ENCODE results near the gene UBFD1. TPM values are rescaled to one million over a fixed set of nuclear protein-coding genes. Genes with fewer than 3 reads are reported as not detected.
"Not testable (repeated sequence)": the region's sequence is repeated elsewhere in the genome, so short reads cannot be mapped to it uniquely, and the experiment has no call there.

Gene UBFD1
- total RNA-seq, 2 donors from 2014 or later = 53.8 to 87.1 TPM

DNA sequence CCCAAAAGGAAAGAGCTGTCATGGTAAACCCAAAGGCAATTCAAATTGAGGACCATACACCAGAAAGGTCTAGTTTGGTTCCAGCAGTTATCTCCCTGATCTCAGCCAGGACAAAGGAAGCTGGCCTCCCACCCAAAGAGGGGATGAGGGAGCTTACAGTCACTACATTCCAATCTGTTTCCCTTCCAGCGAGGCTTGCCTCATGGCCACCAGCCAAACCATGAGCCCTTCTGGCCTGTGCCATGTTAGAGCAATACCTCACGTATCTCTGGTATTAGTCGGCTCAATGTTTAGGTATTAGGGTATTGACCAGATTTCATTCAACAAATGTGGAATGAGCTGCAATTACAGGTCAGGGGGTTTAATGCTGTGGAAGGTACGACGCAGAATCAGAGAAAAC lies 30.2 kb downstream of the UBFD1 start:
- Mint-ChIP-seq H3K27ac (no peak overlapping the region), H3K4me1 (ENCODE audit: low read depth in 2 of 2) (peaks cover 6 to 16% of the 10 kb centered on the region in 2 donors), H3K36me3 (peaks cover 12% of the 10 kb centered on the region), H3K4me3 (no peak overlapping the region), H3K27me3 (no peaks in the 10 kb centered on the region), H3K9me3 (no peaks in the 10 kb centered on the region)
- no peak for ATAC-seq
- no peak for DNase-seq (ENCODE audit: low spot score)

DNA sequence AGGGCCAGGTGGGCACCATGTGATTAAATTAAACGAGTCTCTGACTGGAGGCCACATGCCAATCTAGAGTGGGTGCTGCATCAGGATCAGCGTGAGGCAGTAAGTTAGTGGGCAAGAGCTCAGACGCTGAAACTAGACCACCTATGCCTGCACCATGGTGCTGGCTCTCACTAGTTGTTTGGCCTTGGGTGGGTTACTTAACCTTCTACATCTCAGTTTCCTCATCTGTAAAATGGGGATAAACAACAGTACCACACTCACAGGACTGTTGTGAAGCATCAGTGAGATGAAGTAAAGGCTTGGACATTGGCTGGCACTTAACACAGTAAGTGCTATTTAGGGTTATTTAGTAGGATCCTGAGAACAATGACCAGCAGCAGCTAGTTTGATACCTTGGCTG lies 32.7 kb downstream of the UBFD1 start:
- Mint-ChIP-seq H3K4me3 (no peak overlapping the region), H3K36me3 (peaks cover 6% of the 10 kb centered on the region), H3K4me1 (ENCODE audit: low read depth in 2 of 2) (peaks cover 7 to 20% of the 10 kb centered on the region in 2 donors), H3K9me3 (no peaks in the 10 kb centered on the region), H3K27ac (no peak overlapping the region), H3K27me3 (no peaks in the 10 kb centered on the region)
- ATAC-seq (no peak), DNase-seq (ENCODE audit: low spot score) (no peak)

DNA sequence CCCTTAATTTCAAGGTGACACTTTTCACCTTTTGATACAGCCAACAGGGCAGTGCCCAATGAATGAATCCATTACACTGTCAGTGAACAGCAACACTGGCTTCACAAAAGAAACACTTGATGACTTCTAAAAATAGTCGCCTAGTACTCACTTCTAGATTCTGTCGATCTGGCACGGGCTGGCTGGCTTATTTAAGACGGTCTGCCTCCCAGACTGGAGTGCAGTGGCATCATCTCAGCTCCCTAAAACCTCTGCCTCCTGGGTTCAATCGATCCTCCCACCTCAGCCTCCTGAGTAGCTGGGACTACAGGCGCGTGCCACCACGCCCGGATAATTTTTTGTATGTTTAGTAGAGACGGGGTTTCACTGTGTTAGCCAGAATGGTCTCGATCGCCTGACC lies 36.7 kb downstream of the UBFD1 start:
- H3K9me3 Mint-ChIP-seq = no peaks in the 10 kb centered on the region
- no peaks in the 10 kb centered on the region for H3K27me3 Mint-ChIP-seq
- peaks cover 17 to 28% of the 10 kb centered on the region in 2 donors for H3K4me1 Mint-ChIP-seq (ENCODE audit: low read depth in 2 of 2)
- peaks cover 4% of the 10 kb centered on the region for H3K36me3 Mint-ChIP-seq
- peak overlapping the region; percentile 87 for H3K4me3 Mint-ChIP-seq
- DNase-seq (ENCODE audit: low spot score) (no peak), ATAC-seq (no peak)
- H3K27ac Mint-ChIP-seq = no peak overlapping the region

DNA sequence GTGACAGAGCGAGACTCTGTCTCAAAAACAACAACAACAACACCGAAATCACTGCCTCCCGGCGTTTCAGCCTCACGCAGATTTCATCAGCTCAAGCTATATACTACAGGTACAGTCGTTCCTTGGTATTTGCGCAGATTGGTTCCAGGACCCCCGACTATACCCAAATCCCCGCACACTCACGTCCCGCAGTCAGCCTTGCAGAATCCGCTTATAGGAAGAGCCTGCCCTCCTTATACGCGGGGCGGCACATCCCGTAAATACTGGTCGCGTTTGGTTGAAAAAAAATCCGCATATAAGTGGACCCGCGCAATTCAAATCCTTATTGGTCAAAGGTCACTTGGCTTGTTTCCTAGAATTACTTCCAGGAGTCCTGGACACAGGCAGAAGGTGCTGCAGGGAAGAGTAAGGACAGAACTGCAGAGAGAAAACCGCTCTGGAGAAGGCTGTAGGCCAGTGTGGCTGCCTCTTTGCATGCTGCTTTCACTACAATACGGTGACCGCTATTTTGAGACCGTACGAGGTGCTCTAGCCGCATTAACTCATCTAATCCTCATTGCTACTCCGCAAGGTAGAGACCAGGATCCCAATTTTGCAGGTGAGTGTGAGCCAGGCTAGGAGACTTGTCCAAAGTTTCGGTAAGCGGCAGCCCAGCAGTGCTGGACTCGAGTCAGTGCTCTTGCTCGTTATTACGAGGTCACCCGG lies 37.9 kb downstream of the UBFD1 start:
- DNase-seq (ENCODE audit: low spot score) = no peak
- H3K4me1 Mint-ChIP-seq (ENCODE audit: low read depth in 2 of 2) = peaks cover 17 to 25% of the 10 kb centered on the region in 2 donors
- H3K27me3 Mint-ChIP-seq = no peaks in the 10 kb centered on the region
- H3K9me3 Mint-ChIP-seq = no peaks in the 10 kb centered on the region
- H3K4me3 Mint-ChIP-seq = peak overlapping the region; percentile 87
- no peaks in the 10 kb centered on the region for H3K36me3 Mint-ChIP-seq
- H3K27ac Mint-ChIP-seq = peak overlapping the region; percentile 28 to 60
- ATAC-seq = no peak

DNA sequence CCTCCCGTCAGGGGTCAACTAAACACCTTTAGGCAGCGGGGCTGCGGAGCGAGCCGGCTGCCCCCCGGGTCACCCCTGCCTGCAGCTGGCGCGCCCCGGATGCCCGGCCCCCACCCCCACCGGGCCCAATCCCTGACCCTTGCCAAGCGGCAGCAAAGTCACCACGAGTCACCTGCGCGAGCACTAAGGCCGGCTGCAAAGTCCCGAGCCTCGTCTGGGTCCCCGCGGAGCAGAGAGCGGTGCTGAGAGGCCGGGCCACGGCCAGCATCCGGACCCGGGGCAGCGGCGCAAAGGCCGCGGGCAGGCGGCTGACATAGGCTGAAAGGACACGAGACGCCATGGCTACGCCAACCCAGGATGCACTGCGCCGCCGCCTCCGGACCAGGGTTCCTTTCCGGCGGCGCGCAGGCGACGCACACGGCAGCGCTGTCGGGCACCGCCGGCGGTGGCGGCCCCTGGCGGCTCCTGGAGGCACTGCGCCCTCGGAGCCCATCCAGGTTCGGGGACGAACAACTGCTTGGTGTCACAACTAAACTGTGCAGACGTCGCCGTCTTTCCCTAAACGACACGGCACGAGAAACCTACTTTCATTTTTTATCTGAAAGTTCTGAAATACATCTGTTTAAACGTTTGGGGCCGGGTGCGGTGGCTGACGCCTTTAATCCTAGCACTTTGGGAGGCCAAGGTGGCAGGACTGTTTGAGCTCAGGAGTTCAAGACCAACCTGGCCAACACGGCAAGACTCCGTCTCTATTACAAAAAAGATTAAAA lies 38.6 kb downstream of the UBFD1 start, which contains the start of gene NDUFAB1:
Gene NDUFAB1, minus strand, starts transcription at position 366 of the 770 bp plus-strand sequence. Its CDS starts 26 bp downstream, at position 340.
- H3K9me3 Mint-ChIP-seq = no peaks in the 10 kb centered on the region
- peak within 1 kb of the TSS; percentile 59 to 60 for H3K27ac Mint-ChIP-seq
- peak; percentile 99 to 100 for ATAC-seq
- peaks cover 17 to 23% of the 10 kb centered on the region in 2 donors for H3K4me1 Mint-ChIP-seq (ENCODE audit: low read depth in 2 of 2)
- no peaks in the 10 kb centered on the region for H3K36me3 Mint-ChIP-seq
- H3K4me3 Mint-ChIP-seq = peak within 1 kb of the TSS; percentile 87
- DNase-seq (ENCODE audit: low spot score) = peak; percentile 94
- no peaks in the 10 kb centered on the region for H3K27me3 Mint-ChIP-seq

DNA sequence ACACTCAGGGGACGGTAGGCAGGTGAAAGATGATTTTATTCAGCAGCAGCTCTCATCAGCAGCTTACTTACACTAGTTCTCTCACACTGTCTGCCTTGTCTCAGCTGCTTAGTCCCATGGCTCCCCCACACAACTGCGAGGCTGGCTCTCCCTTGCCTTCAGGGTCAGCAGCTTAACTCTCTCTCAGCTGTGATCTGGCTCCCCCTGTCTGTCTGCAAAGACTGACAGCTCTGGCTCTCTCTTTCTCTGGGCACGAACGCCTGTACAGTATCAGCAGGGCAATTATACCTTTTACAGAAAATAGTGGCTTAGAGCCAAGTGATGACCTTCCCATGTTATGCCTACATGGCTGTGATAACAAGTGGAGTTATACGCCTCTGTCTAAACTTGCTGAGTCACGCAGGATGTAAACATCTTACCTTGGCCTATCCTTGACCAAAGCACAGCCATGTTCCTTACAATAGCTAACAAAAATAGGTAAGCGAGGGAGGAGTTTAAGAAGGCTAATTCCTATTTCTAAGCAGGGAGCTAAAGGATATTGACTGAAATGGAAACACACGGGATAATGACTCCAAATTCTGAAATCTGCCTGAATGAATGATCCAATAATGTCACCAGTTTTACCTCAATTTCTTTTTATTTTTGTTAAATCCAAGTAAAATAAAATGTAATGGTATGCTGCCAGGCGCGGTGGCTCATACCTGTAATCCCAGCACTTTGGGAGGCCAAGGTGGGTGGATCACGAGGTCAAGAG lies 39.7 kb downstream of the UBFD1 start:
- DNase-seq (ENCODE audit: low spot score) (no peak), ATAC-seq (no peak)
- H3K9me3 Mint-ChIP-seq = no peaks in the 10 kb centered on the region
- H3K36me3 Mint-ChIP-seq = no peaks in the 10 kb centered on the region
- H3K27me3 Mint-ChIP-seq = no peaks in the 10 kb centered on the region
- H3K27ac Mint-ChIP-seq = peak overlapping the region; percentile 12 to 45
- peaks cover 10 to 15% of the 10 kb centered on the region in 2 donors for H3K4me1 Mint-ChIP-seq (ENCODE audit: low read depth in 2 of 2)
- peak overlapping the region; percentile 47 for H3K4me3 Mint-ChIP-seq

DNA sequence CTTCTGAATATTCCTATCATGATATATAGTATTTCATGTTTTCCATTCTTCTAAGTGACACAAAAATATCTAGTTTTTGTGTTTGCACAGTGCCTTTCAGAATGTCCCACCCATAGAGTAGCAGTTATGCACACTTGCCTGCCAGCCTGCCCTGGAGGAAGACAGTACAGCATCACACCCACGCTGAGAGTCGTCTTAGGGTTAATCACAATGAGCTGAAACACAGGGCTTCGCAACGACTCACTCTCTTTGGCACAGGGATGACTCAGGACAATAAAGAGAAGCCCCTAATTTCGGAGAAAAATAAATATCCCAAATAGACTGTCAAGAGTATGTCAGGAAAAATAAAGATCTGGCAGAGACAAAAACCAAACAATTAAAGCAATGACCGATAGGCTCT lies 50.2 kb downstream of the UBFD1 start:
- DNase-seq (ENCODE audit: low spot score) (no peak), ATAC-seq (no peak)
- H3K9me3 Mint-ChIP-seq = no peaks in the 10 kb centered on the region
- H3K4me3 Mint-ChIP-seq = no peak overlapping the region
- no peaks in the 10 kb centered on the region for H3K27me3 Mint-ChIP-seq
- no peaks in the 10 kb centered on the region for H3K4me1 Mint-ChIP-seq (ENCODE audit: low read depth in 2 of 2)
- peak overlapping the region in 1 of 2 donors; percentile 33 for H3K27ac Mint-ChIP-seq
- H3K36me3 Mint-ChIP-seq = peaks cover 6% of the 10 kb centered on the region

DNA sequence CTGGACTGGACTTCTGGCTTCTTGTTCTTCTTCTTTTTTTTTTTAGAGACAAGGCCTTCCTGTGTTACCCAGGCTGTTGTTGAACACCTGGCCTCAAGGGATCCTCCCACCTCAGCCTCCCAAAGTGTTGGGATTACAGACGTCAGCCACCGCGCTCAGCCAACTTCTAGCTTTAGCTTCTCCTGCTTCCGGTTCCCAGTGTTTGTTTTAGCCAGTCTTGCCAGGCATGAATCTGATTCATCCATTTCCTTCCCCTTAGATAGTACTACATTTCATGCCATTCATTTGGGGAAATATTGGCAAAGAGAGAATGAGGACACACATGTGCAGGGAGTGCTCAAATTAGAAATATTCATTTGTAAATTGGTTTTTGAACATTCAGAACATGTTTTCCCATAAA lies 50.7 kb downstream of the UBFD1 start:
- no peak overlapping the region for H3K4me3 Mint-ChIP-seq
- no peaks in the 10 kb centered on the region for H3K4me1 Mint-ChIP-seq (ENCODE audit: low read depth in 2 of 2)
- no peaks in the 10 kb centered on the region for H3K9me3 Mint-ChIP-seq
- peak overlapping the region in 1 of 2 donors; percentile 33 for H3K27ac Mint-ChIP-seq
- DNase-seq (ENCODE audit: low spot score) = no peak
- H3K36me3 Mint-ChIP-seq = peaks cover 6% of the 10 kb centered on the region
- no peak for ATAC-seq
- H3K27me3 Mint-ChIP-seq = no peaks in the 10 kb centered on the region

DNA sequence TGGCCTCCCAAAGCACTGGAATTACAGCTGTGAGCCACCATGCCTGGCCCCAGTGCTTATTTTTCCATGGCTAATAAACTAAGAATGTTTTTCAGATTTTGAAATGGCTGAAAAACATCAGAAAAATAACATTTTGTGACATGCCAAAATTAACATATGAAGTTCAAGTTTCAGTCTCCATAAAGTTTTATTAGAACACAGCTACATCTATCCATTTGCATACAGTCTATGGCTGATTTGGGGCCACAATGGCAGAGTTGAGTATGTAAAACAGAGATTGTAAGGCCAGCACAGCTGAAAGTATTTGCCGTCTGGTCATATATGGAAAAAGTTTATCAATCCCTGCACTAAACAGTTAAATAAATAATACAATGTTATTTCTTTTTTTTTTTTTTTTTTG lies 52.4 kb downstream of the UBFD1 start:
- Mint-ChIP-seq H3K4me1 (ENCODE audit: low read depth in 2 of 2) (no peaks in the 10 kb centered on the region), H3K27ac (no peak overlapping the region), H3K27me3 (no peaks in the 10 kb centered on the region), H3K36me3 (no peaks in the 10 kb centered on the region), H3K4me3 (no peak overlapping the region), H3K9me3 (no peaks in the 10 kb centered on the region)
- ATAC-seq (no peak), DNase-seq (ENCODE audit: low spot score) (no peak)

DNA sequence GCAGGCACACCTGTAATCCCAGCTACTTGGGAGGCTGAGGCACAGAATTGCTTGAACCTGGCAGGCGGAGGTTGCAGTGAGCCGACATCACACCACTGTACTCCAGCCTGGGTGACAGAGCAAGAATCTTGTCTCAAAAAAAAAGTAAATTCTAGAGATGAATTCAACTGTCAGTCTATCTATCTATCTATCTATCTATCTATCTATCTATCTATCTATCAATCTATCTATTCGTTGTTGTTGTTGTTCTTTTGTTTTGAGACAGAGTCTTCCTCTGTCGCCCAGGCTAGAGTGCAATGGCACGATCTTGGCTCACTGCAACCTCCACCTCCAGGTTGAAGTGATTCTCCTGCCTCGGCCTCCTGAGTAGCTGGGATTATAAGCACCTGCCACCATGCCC lies 53.4 kb downstream of the UBFD1 start:
- not testable (repeated sequence) for H3K36me3 Mint-ChIP-seq; H3K9me3 Mint-ChIP-seq; H3K4me1 Mint-ChIP-seq (ENCODE audit: low read depth in 2 of 2); H3K27me3 Mint-ChIP-seq; H3K4me3 Mint-ChIP-seq; ATAC-seq; H3K27ac Mint-ChIP-seq; DNase-seq (ENCODE audit: low spot score)

DNA sequence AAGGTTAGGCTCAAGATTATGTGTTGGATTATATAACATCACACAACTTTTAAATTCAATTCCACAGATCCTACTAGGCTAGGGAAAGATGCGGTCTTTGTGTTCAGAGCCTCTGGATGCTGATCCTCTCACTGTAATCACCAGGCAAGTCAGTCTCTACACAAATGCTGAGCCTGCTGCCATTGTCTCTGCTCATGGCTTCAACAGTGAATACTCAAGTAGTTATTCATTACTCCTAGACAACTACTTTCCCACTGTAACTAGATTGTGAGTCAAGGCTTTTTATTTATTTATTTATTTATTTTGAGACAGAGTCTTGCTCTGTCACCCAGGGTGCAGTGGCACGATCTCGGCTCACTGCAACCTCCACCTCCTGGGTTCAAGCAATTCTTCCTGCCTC lies 54.4 kb downstream of the UBFD1 start:
- Mint-ChIP-seq H3K4me1 (ENCODE audit: low read depth in 2 of 2) (no peaks in the 10 kb centered on the region), H3K4me3 (no peak overlapping the region), H3K36me3 (peaks cover 6% of the 10 kb centered on the region), H3K27ac (no peak overlapping the region), H3K9me3 (no peaks in the 10 kb centered on the region), H3K27me3 (no peaks in the 10 kb centered on the region)
- DNase-seq (ENCODE audit: low spot score) = no peak
- ATAC-seq = no peak

DNA sequence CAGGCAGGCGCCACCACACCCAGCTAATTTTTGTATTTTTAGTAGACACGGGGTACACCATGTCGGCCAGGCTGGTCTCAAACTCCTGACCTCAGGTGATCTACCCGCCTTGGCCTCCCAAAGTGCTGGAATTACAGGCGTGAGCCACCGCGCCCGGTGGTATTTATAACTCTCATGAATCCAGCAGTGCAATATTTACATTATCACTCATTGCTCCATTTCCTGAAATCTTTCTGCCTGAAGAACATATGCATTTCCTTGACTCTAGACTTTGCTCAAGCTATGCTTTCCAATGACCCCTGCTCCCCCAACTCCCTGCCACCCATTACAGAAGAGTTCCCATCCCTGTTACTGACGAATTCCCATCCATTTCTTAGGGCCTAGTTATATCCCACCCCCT lies 58.3 kb downstream of the UBFD1 start:
- Mint-ChIP-seq H3K9me3 (no peaks in the 10 kb centered on the region), H3K4me1 (ENCODE audit: low read depth in 2 of 2) (no peaks in the 10 kb centered on the region), H3K27me3 (no peaks in the 10 kb centered on the region), H3K36me3 (peaks cover 19% of the 10 kb centered on the region), H3K4me3 (no peak overlapping the region), H3K27ac (no peak overlapping the region)
- no peak for ATAC-seq
- no peak for DNase-seq (ENCODE audit: low spot score)

All from natural killer cell treated with Interleukin-12 subunit alpha and Interleukin-12 subunit beta and Interleukin-15 and Interleukin-18, amount 100 ng/mL, for 72 hours (primary cell).